ENCODE measurements around the gene UBE2K.

- TF ChIP-seq POLR2A (IDR thresholded peaks at IDR 0.05) = no peak
- no peak for TF ChIP-seq CTCF (IDR thresholded peaks at IDR 0.05)
Observed at GRCh38 chr4:39729557-39729956, 31.6 kb downstream of the UBE2K start.
